ENCODE measurements around the gene VWA5A.
"Not testable (repeated sequence)": the region's sequence is repeated elsewhere in the genome, so short reads cannot be mapped to it uniquely, and the experiment has no call there.

VWA5A gene

DNA sequence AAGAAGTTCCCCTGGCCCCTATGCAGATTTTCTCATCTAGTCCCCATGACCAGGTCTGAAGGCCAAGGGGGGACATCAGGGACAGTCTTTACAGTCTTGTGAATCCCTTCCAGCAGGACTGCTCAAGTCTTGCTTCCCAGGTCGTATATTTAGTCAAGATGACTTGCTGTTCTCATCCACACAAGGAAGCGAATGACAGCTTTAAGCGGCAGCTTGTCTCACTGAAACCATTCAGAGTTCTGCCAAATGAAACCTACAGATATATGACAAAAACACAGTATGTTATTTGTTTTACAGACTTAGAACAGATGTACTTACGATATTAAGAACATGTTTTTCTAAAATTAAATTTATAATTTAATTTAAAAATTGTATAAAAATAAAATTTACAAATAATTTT is 5.6 kb downstream of the VWA5A start:
- H3K27me3 ChIP-seq (ENCODE audit: control insufficient read depth in 1 of 2, insufficient read depth in 2 of 2, low read length in 2 of 2) = no peaks in the 10 kb centered on the region
- no peak overlapping the region for H3K27ac ChIP-seq (ENCODE audit: low read depth, low read length)
- no peaks in the 10 kb centered on the region for H3K9me3 ChIP-seq (ENCODE audit: control insufficient read depth in 1 of 2, low read length in 2 of 2)
- no peak overlapping the region for H3K4me3 ChIP-seq (ENCODE audit: low read depth in 1 of 2, low read length in 2 of 2)
- H3K4me1 ChIP-seq (ENCODE audit: control insufficient read depth in 1 of 2, insufficient read depth in 2 of 2, low read length in 2 of 2) = peaks cover 6 to 10% of the 10 kb centered on the region in 2 donors
- peaks cover 42 to 70% of the 10 kb centered on the region in 2 donors for H3K36me3 ChIP-seq (ENCODE audit: control insufficient read depth in 1 of 2, insufficient read depth in 2 of 2, low read length in 2 of 2)
- H3K9ac ChIP-seq (ENCODE audit: low read depth in 1 of 2, low read length in 2 of 2) = no peak overlapping the region

DNA sequence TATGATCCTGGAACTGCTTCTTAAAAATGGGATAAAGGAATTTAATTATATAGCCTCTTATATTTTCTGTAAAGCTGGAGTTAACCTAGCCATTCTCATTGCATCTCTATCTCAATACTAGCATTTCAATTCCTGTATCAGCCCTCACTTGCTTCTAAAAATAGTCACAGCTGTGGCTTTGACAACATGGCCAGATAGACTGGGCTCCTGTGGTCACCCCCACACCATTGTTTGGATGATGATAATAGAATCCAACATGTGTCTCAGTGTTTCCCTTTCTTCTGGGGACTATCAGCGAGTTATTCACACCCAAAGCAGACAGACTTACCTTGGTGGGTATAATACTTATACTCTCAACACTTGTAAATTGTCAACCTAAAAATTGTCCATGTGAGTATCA is 6.9 kb downstream of the VWA5A start:
- H3K9me3 ChIP-seq (ENCODE audit: control insufficient read depth in 1 of 2, low read length in 2 of 2) = no peaks in the 10 kb centered on the region
- peaks cover 0 to 1% of the 10 kb centered on the region in 2 donors for H3K4me1 ChIP-seq (ENCODE audit: control insufficient read depth in 1 of 2, insufficient read depth in 2 of 2, low read length in 2 of 2)

DNA sequence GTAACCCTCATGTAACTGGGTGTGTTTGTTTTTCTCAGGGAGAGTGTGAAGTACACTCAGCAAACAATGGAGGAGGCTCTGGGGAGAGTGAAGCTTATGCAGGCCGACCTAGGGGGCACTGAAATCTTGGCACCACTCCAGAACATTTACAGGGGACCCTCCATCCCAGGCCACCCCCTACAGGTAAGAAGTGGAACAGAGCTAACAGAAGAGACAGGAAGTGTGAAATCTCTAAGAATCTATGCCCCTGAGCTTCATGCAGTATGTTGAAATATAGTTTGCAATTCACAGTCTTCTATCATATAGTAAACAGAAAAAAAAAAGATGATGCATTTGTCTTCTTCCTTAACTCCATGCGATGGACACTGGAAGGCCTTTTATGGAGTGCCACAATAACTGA is 8.4 kb downstream of the VWA5A start:
- Histone ChIP-seq H3K9me3 (ENCODE audit: control insufficient read depth in 1 of 2, low read length in 2 of 2) (no peaks in the 10 kb centered on the region), H3K27ac (ENCODE audit: low read depth, low read length) (no peak overlapping the region), H3K9ac (ENCODE audit: low read depth in 1 of 2, low read length in 2 of 2) (no peak overlapping the region), H3K36me3 (ENCODE audit: control insufficient read depth in 1 of 2, insufficient read depth in 2 of 2, low read length in 2 of 2) (peaks cover 44 to 65% of the 10 kb centered on the region in 2 donors), H3K4me3 (ENCODE audit: low read depth in 1 of 2, low read length in 2 of 2) (no peak overlapping the region), H3K4me1 (ENCODE audit: control insufficient read depth in 1 of 2, insufficient read depth in 2 of 2, low read length in 2 of 2) (no peaks in the 10 kb centered on the region), H3K27me3 (ENCODE audit: control insufficient read depth in 1 of 2, insufficient read depth in 2 of 2, low read length in 2 of 2) (no peaks in the 10 kb centered on the region)

More for the DNA sequence above, 6.9 kb downstream of the VWA5A start:
- Histone ChIP-seq H3K4me3 (ENCODE audit: low read depth in 1 of 2, low read length in 2 of 2) (no peak overlapping the region), H3K36me3 (ENCODE audit: control insufficient read depth in 1 of 2, insufficient read depth in 2 of 2, low read length in 2 of 2) (peaks cover 44 to 73% of the 10 kb centered on the region in 2 donors), H3K27me3 (ENCODE audit: control insufficient read depth in 1 of 2, insufficient read depth in 2 of 2, low read length in 2 of 2) (no peaks in the 10 kb centered on the region), H3K9ac (ENCODE audit: low read depth in 1 of 2, low read length in 2 of 2) (no peak overlapping the region), H3K27ac (ENCODE audit: low read depth, low read length) (no peak overlapping the region)

DNA sequence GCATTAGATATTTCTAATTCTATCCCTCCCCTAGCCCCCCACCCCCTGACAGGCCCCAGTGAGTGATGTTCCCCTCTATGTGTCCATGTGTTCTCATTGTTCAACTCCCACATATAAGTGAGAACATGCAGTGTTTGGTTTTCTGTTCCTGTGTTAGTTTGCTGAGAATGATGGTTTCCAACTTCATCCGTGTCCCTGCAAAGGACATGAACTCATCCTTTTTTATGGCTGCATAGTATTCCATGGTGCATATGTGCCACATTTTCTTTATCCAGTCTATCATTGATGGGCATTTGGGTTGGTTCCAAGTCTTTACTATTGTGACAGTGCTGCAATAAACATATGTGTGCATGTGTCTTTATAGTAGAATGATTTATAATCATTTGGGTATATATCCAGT is 11.9 kb downstream of the VWA5A start:
- not testable (repeated sequence) for H3K27ac ChIP-seq (ENCODE audit: low read depth, low read length); H3K4me3 ChIP-seq (ENCODE audit: low read depth in 1 of 2, low read length in 2 of 2); H3K9ac ChIP-seq (ENCODE audit: low read depth in 1 of 2, low read length in 2 of 2); H3K4me1 ChIP-seq (ENCODE audit: control insufficient read depth in 1 of 2, insufficient read depth in 2 of 2, low read length in 2 of 2); H3K27me3 ChIP-seq (ENCODE audit: control insufficient read depth in 1 of 2, insufficient read depth in 2 of 2, low read length in 2 of 2); H3K9me3 ChIP-seq (ENCODE audit: control insufficient read depth in 1 of 2, low read length in 2 of 2)
- peaks cover 24 to 36% of the 10 kb centered on the region in 2 donors for H3K36me3 ChIP-seq (ENCODE audit: control insufficient read depth in 1 of 2, insufficient read depth in 2 of 2, low read length in 2 of 2)

DNA sequence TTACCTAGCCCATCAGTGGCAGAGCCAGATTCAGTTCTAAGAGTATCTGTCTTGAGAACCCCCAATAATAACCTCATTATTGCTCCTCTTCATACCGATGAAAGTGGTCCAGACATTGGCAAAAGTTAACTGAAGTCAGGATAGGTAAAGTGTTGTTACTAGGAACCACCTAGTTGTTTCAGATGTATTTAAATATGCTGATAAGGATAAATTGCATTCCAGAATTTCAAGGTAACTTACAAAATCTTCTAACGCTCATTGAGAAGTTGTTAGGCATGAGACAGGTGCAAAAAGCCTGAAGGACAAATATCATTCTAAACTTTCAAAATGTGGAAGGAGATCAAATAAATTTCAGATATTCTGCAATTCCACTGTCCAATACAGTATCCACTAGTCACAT is 27.8 kb downstream of the VWA5A start:
- Histone ChIP-seq H3K9me3 (ENCODE audit: control insufficient read depth in 1 of 2, low read length in 2 of 2) (peaks cover 0 to 12% of the 10 kb centered on the region in 2 donors), H3K4me3 (ENCODE audit: low read depth in 1 of 2, low read length in 2 of 2) (no peak overlapping the region), H3K36me3 (ENCODE audit: control insufficient read depth in 1 of 2, insufficient read depth in 2 of 2, low read length in 2 of 2) (peaks cover 19 to 30% of the 10 kb centered on the region in 2 donors), H3K4me1 (ENCODE audit: control insufficient read depth in 1 of 2, insufficient read depth in 2 of 2, low read length in 2 of 2) (no peaks in the 10 kb centered on the region), H3K9ac (ENCODE audit: low read depth in 1 of 2, low read length in 2 of 2) (no peak overlapping the region), H3K27me3 (ENCODE audit: control insufficient read depth in 1 of 2, insufficient read depth in 2 of 2, low read length in 2 of 2) (no peaks in the 10 kb centered on the region), H3K27ac (ENCODE audit: low read depth, low read length) (no peak overlapping the region)

DNA sequence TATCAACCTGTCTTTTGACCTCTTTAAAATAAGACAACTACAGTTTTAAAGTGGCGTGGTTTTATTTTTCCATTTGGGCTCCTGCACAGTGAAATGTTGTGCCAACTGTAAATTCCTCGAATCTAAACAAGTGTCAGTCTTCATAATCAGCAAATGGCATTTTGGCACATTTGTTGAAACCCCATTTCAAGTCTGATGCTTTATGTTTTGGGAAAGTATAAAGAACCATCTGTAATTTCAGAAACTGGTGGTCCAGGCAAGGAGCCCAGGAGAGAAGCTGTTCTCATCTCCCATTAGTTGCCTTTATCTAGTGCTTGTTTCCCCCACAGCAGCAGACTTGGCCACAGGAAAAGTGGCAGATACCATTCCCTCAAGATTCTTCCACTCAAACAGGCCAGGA is 32.7 kb downstream of the VWA5A start:
- Histone ChIP-seq H3K9me3 (ENCODE audit: control insufficient read depth in 1 of 2, low read length in 2 of 2) (no peaks in the 10 kb centered on the region), H3K27ac (ENCODE audit: low read depth, low read length) (no peak overlapping the region), H3K36me3 (ENCODE audit: control insufficient read depth in 1 of 2, insufficient read depth in 2 of 2, low read length in 2 of 2) (peaks cover 6 to 11% of the 10 kb centered on the region in 2 donors), H3K4me1 (ENCODE audit: control insufficient read depth in 1 of 2, insufficient read depth in 2 of 2, low read length in 2 of 2) (no peaks in the 10 kb centered on the region), H3K27me3 (ENCODE audit: control insufficient read depth in 1 of 2, insufficient read depth in 2 of 2, low read length in 2 of 2) (no peaks in the 10 kb centered on the region), H3K4me3 (ENCODE audit: low read depth in 1 of 2, low read length in 2 of 2) (no peak overlapping the region), H3K9ac (ENCODE audit: low read depth in 1 of 2, low read length in 2 of 2) (no peak overlapping the region)

DNA sequence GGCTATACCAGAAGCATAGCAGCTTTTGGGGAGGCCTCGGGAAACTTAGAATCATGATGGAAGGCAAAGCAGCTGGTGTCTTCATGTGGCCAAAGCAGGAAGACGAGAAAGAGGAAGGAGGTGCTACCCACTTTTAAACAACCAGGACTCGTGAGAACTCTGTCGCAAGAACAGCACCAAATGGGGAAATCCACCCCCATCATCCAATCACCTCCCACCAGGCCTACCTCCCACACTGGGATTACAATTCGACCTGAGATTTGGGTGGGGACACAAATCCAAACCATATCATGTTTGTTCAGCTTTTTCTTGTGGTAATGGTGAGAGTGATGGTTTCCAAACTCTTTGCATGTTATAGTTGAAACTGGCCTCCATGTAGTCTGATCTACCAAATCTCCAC is 35.4 kb downstream of the VWA5A start:
- H3K9me3 ChIP-seq (ENCODE audit: control insufficient read depth in 1 of 2, low read length in 2 of 2) = no peaks in the 10 kb centered on the region
- H3K27ac ChIP-seq (ENCODE audit: low read depth, low read length) = no peak overlapping the region
- H3K9ac ChIP-seq (ENCODE audit: low read depth in 1 of 2, low read length in 2 of 2) = no peak overlapping the region
- H3K4me1 ChIP-seq (ENCODE audit: control insufficient read depth in 1 of 2, insufficient read depth in 2 of 2, low read length in 2 of 2) = no peaks in the 10 kb centered on the region
- H3K36me3 ChIP-seq (ENCODE audit: control insufficient read depth in 1 of 2, insufficient read depth in 2 of 2, low read length in 2 of 2) = peaks cover 3 to 5% of the 10 kb centered on the region in 2 donors
- H3K27me3 ChIP-seq (ENCODE audit: control insufficient read depth in 1 of 2, insufficient read depth in 2 of 2, low read length in 2 of 2) = no peaks in the 10 kb centered on the region
- no peak overlapping the region for H3K4me3 ChIP-seq (ENCODE audit: low read depth in 1 of 2, low read length in 2 of 2)

DNA sequence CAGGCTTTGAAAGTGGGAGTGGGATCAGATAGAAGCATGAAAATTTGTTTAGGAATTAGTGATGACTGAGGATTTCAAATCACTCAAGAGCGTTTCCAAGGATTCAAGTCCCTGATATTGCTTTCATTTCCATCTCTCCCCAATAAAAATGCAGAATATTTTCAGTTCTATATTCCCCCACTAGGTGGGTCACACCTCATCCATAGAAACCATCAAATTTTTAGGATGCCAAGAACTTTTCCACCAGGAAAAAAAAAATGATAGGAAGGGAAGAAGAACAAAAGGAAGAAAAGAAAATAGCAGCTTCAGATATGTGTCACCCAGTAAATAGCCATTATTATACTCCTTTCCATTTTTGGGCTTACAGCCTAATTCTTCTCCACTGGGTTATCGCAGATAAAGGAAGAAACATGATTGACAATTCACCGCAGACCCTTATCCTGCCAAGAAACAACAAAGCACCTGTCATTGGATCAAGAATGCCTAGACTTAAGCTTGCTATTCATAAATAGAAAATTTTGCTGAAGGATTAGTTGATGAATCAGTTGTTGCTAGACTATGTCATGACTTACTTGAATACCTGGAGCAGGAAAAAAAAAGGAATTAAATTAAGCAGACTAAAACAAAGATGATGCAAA is 37.6 kb downstream of the VWA5A start:
- H3K27ac ChIP-seq (ENCODE audit: low read depth, low read length) = no peak overlapping the region
- no peaks in the 10 kb centered on the region for H3K4me1 ChIP-seq (ENCODE audit: control insufficient read depth in 1 of 2, insufficient read depth in 2 of 2, low read length in 2 of 2)
- no peak overlapping the region for H3K4me3 ChIP-seq (ENCODE audit: low read depth in 1 of 2, low read length in 2 of 2)
- no peaks in the 10 kb centered on the region for H3K9me3 ChIP-seq (ENCODE audit: control insufficient read depth in 1 of 2, low read length in 2 of 2)
- no peaks in the 10 kb centered on the region for H3K27me3 ChIP-seq (ENCODE audit: control insufficient read depth in 1 of 2, insufficient read depth in 2 of 2, low read length in 2 of 2)
- H3K9ac ChIP-seq (ENCODE audit: low read depth in 1 of 2, low read length in 2 of 2) = no peak overlapping the region
- H3K36me3 ChIP-seq (ENCODE audit: control insufficient read depth in 1 of 2, insufficient read depth in 2 of 2, low read length in 2 of 2) = no peaks in the 10 kb centered on the region

DNA sequence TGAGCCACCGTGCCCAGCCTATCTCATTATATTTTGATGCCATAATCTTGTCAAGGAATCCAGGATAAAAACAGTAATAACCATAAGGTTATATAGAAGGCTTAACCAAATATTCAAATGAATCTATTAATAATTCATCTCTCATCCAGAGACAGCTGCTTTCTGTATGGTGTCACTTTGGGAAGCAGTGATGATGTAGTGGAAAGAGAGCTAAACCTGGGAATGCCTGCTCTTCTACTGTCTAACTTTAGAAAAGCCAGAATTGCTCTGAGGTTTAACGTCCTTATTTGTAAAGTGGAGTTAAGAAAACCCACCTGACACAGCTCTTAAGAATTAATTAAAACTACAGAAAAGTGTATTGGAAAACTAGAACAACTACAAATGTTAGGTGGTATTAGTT is 38.6 kb downstream of the VWA5A start:
- H3K27ac ChIP-seq (ENCODE audit: low read depth, low read length) = no peak overlapping the region
- no peak overlapping the region for H3K4me3 ChIP-seq (ENCODE audit: low read depth in 1 of 2, low read length in 2 of 2)
- H3K4me1 ChIP-seq (ENCODE audit: control insufficient read depth in 1 of 2, insufficient read depth in 2 of 2, low read length in 2 of 2) = no peaks in the 10 kb centered on the region
- no peaks in the 10 kb centered on the region for H3K36me3 ChIP-seq (ENCODE audit: control insufficient read depth in 1 of 2, insufficient read depth in 2 of 2, low read length in 2 of 2)
- no peak overlapping the region for H3K9ac ChIP-seq (ENCODE audit: low read depth in 1 of 2, low read length in 2 of 2)
- H3K9me3 ChIP-seq (ENCODE audit: control insufficient read depth in 1 of 2, low read length in 2 of 2) = no peaks in the 10 kb centered on the region
- no peaks in the 10 kb centered on the region for H3K27me3 ChIP-seq (ENCODE audit: control insufficient read depth in 1 of 2, insufficient read depth in 2 of 2, low read length in 2 of 2)

DNA sequence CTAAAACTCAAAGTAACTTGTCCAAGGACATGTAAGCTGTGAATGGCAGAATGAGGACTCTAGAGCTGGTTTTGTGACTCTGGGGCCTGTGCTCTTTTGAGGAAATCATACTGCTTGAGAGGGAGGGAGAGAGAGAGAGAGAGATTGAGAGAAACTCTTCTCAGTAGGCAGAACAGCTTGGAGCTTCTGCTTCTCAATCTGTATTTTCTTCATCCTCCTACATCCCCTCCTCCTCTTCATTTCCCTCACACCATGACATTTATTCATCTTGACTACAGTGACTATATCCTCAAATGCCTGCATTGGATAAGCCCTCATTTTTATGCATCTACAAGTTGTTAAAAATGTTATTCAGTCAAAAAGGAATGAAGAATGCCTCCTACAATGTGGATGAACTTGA is 44.2 kb downstream of the VWA5A start:
- H3K27ac ChIP-seq (ENCODE audit: low read depth, low read length) = no peak overlapping the region
- H3K9ac ChIP-seq (ENCODE audit: low read depth in 1 of 2, low read length in 2 of 2) = no peak overlapping the region
- H3K4me1 ChIP-seq (ENCODE audit: control insufficient read depth in 1 of 2, insufficient read depth in 2 of 2, low read length in 2 of 2) = no peaks in the 10 kb centered on the region
- no peaks in the 10 kb centered on the region for H3K9me3 ChIP-seq (ENCODE audit: control insufficient read depth in 1 of 2, low read length in 2 of 2)
- no peak overlapping the region for H3K4me3 ChIP-seq (ENCODE audit: low read depth in 1 of 2, low read length in 2 of 2)
- no peaks in the 10 kb centered on the region for H3K36me3 ChIP-seq (ENCODE audit: control insufficient read depth in 1 of 2, insufficient read depth in 2 of 2, low read length in 2 of 2)
- H3K27me3 ChIP-seq (ENCODE audit: control insufficient read depth in 1 of 2, insufficient read depth in 2 of 2, low read length in 2 of 2) = no peaks in the 10 kb centered on the region

DNA sequence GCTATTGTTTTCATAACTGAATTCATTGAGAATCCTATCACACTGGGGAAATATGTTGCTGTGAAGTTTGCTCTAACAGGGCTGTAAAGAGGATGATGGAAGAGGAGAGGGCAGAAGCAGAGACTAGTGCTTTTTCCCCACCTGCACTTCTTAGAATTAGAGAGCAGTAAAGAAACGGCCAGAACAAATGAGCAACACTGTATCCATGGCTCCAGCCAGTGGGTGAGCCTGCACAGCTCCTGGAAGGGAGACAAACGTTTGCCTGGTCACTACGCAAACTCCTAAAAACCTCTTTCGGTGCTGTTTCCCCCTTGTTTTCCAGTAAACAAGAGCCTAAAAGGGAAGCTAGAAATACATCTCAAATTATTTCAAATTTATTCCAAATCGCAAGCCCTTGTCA is 45.7 kb downstream of the VWA5A start:
- no peaks in the 10 kb centered on the region for H3K4me1 ChIP-seq (ENCODE audit: control insufficient read depth in 1 of 2, insufficient read depth in 2 of 2, low read length in 2 of 2)
- no peaks in the 10 kb centered on the region for H3K9me3 ChIP-seq (ENCODE audit: control insufficient read depth in 1 of 2, low read length in 2 of 2)
- no peaks in the 10 kb centered on the region for H3K36me3 ChIP-seq (ENCODE audit: control insufficient read depth in 1 of 2, insufficient read depth in 2 of 2, low read length in 2 of 2)
- H3K27me3 ChIP-seq (ENCODE audit: control insufficient read depth in 1 of 2, insufficient read depth in 2 of 2, low read length in 2 of 2) = no peaks in the 10 kb centered on the region
- no peak overlapping the region for H3K9ac ChIP-seq (ENCODE audit: low read depth in 1 of 2, low read length in 2 of 2)
- no peak overlapping the region for H3K4me3 ChIP-seq (ENCODE audit: low read depth in 1 of 2, low read length in 2 of 2)
- no peak overlapping the region for H3K27ac ChIP-seq (ENCODE audit: low read depth, low read length)

Data from duodenal mucosa (tissue), 2 donors.